Stimulated activated CD4-positive, alpha-beta T cell treated with anti-CD3 and anti-CD28 coated beads, Interleukin-4, amount 100 ng/mL, for 24 hours (primary cell): ENCODE results near the gene KRT36.

Experiments
- DNase-seq: peaks from one replicate; pipeline ENCODE4 v3.0.0-alpha.2; 2020

The KRT36 gene

GRCh38 chr17:41489531-41489930 is at the start of gene KRT36:
Gene KRT36, minus strand, starts transcription at chr17:41489910. Its CDS starts 46 bp downstream, at chr17:41489864.
- no peak for DNase-seq

- no peak for DNase-seq
Measured at GRCh38 chr17:41539071-41539492, 49.4 kb upstream of the KRT36 start.

- no peak for DNase-seq
Measured at GRCh38 chr17:41538565-41538991, 48.9 kb upstream of the KRT36 start.

- no peak for DNase-seq
Measured at GRCh38 chr17:41537990-41538389, 48.3 kb upstream of the KRT36 start.

GRCh38 chr17:41537614-41537954 is 47.9 kb upstream of the KRT36 start:
- no peak for DNase-seq

- DNase-seq = no peak
Measured at GRCh38 chr17:41536741-41537613, 47.3 kb upstream of the KRT36 start.

GRCh38 chr17:41535764-41536481 is 46.2 kb upstream of the KRT36 start:
- no peak for DNase-seq

GRCh38 chr17:41534899-41535546 is 45.3 kb upstream of the KRT36 start:
- no peak for DNase-seq

GRCh38 chr17:41533613-41534012 is 43.9 kb upstream of the KRT36 start:
- DNase-seq = no peak

- DNase-seq = no peak
Measured at GRCh38 chr17:41532947-41533570, 43.3 kb upstream of the KRT36 start.

GRCh38 chr17:41531993-41532392 is 42.3 kb upstream of the KRT36 start:
- DNase-seq = no peak

- no peak for DNase-seq
Measured at GRCh38 chr17:41530062-41531048, 40.6 kb upstream of the KRT36 start.

- DNase-seq = no peak
Measured at GRCh38 chr17:41529491-41529915, 39.8 kb upstream of the KRT36 start.

- DNase-seq = no peak
Measured at GRCh38 chr17:41528959-41529353, 39.2 kb upstream of the KRT36 start.

GRCh38 chr17:41527063-41528023 is 37.6 kb upstream of the KRT36 start:
- no peak for DNase-seq

GRCh38 chr17:41524261-41524660 is 34.6 kb upstream of the KRT36 start:
- DNase-seq = no peak

GRCh38 chr17:41523787-41524186 is 34.1 kb upstream of the KRT36 start:
- DNase-seq = no peak

- no peak for DNase-seq
Measured at GRCh38 chr17:41523225-41523593, 33.5 kb upstream of the KRT36 start.

GRCh38 chr17:41522301-41523224 is 32.9 kb upstream of the KRT36 start:
- no peak for DNase-seq
